Stimulated activated CD4-positive, alpha-beta T cell treated with anti-CD3 and anti-CD28 coated beads, TNF-alpha, amount 100 ng/mL, for 4 hours (primary cell): ENCODE data around the gene PTPRF.

Experiments
- DNase-seq, 3 experiments: peaks; one replicate each; pipeline ENCODE4 v3.0.0-alpha.2; 2020; ENCODE audit warnings: low read depth in 3 of 3

Gene PTPRF

DNA sequence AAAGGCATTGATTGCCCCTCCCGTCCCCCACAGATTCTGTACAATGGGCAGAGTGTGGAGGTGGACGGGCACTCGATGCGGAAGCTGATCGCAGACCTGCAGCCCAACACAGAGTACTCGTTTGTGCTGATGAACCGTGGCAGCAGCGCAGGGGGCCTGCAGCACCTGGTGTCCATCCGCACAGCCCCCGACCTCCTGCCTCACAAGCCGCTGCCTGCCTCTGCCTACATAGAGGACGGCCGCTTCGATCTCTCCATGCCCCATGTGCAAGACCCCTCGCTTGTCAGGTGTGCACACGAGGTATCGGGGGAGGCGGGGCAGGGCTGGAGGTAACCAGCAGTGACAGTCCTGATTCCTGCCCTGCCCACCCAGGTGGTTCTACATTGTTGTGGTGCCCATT lies 74.5 kb downstream of the PTPRF start:
- no peak for DNase-seq

DNA sequence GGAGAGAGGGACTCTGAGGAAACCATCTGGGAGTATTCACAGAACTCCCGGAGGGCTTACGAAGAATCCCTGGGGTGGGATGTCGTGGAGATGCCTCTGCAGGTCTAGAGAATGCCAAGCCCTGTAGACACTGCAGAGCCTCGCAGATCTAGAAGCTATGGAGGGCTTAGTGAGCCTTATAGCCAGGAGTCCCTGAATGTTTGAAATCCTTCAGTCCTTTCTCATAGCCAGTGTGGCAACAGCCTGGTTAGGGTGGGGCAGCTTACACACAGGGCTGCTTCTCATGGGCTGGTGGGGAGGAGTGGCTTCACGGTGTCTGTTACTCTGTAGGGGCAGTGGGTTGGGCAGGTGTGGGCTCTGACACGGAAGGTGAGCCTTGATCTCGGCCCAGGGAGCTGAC lies 75.1 kb downstream of the PTPRF start:
- DNase-seq: no peak

- DNase-seq: no peak
Measured at GRCh38 chr1:43606624-43607023, 75.9 kb downstream of the PTPRF start.

DNA sequence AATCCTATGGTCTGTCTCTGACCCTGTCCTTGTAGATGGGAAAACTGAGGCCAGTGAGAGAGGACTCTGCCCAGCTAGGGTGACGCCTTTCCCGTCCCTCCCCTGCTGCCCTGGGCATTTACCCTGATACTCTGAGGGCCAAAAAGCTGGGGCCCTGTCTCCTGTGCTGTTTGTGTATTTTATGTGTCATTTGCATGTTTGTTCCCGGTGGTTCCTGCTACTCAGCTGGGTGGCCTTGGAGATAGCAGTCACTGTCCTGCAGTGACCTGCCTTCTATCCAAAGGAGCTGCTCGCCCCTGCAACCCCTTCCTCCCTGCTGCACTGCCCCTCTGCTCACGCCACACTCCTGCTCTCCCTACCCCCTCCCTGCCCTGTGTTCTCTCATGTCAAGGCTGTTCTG lies 78.1 kb downstream of the PTPRF start:
- no peak for DNase-seq

GRCh38 chr1:43610339-43610738 lies 79.7 kb downstream of the PTPRF start:
- no peak for DNase-seq

DNA sequence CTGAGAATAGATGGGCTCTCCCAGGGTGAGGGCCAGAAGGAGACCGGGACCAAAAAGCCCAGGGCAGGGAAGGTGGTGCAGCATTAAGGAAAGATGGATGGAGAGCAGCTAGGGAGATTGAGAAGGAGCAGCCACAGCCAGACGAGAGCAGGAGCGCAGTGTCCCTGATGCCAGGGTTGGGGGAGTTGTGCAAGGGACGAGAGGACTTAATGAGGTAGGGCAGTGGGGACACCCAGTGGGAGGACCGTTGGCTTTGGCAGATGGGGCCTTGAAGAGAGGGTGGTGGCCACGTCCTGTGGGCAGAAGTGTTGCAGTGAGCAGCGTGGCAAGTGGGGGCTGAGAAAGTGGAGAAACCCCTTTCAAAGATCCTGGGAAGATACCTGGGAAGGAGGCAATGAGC lies 81.3 kb downstream of the PTPRF start:
- no peak for DNase-seq

GRCh38 chr1:43612406-43612805 lies 81.7 kb downstream of the PTPRF start:
- no peak for DNase-seq

- DNase-seq: no peak
Measured at GRCh38 chr1:43613075-43613942, 82.6 kb downstream of the PTPRF start.

GRCh38 chr1:43614211-43614610 lies 83.5 kb downstream of the PTPRF start:
- DNase-seq: no peak

- DNase-seq: no peak
Measured at GRCh38 chr1:43614891-43615290, 84.2 kb downstream of the PTPRF start.

GRCh38 chr1:43616383-43616782 lies 85.7 kb downstream of the PTPRF start:
- no peak for DNase-seq

DNA sequence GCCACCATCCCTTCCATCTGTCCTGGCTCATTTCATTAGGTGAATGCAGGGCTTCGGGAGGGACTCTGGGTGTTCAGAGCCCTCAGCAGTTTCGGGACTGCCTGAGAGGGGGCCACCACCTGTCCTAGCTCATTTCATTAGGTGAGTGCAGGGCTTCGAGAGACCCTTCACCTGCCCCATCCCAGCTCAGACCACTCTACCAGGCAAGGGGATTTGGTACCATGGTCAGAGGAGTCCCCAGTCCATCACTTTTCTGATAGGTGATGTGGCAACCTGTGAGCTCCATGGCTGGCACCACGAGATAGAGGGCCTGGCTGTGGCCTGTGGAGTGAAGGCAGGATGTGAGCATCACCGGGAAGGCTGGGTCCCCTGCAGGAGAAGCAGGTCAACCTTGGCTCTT lies 86.3 kb downstream of the PTPRF start:
- DNase-seq: no peak

- DNase-seq: no peak
Measured at GRCh38 chr1:43617668-43618067, 87.0 kb downstream of the PTPRF start.

DNA sequence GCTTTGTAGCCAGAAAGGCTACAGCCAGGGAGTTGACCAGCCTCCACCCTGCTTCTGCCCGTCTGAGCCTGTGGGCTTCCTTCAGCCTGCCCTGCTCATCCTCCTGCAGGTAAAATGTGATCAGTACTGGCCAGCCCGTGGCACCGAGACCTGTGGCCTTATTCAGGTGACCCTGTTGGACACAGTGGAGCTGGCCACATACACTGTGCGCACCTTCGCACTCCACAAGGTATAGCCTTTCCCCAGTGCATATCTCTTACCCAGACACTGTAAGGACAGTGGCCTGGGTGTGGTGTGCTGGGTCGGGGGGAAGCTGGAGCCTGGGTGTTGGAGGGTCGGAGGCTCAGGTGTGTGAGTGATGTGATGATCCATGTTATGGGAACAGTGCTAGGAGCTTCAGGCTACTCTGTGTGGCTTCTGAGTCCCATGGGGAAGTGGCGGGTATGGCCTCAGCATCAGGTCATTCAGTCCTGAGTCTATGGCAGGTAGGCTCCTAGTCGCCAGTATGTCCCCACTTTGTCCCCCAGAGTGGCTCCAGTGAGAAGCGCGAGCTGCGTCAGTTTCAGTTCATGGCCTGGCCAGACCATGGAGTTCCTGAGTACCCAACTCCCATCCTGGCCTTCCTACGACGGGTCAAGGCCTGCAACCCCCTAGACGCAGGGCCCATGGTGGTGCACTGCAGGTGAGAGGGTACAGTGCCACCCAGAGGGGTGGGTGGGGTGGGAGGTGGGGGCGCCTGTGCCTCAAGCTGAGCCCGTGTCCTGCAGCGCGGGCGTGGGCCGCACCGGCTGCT lies 88.0 kb downstream of the PTPRF start:
- no peak for DNase-seq

DNA sequence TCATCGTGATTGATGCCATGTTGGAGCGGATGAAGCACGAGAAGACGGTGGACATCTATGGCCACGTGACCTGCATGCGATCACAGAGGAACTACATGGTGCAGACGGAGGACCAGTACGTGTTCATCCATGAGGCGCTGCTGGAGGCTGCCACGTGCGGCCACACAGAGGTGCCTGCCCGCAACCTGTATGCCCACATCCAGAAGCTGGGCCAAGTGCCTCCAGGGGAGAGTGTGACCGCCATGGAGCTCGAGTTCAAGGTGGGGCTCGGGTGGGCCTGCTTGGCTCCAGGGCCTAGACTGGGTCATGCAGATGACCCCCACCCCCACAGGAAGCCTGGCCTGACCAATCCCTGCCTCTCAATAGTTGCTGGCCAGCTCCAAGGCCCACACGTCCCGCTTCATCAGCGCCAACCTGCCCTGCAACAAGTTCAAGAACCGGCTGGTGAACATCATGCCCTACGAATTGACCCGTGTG lies 88.7 kb downstream of the PTPRF start:
- no peak for DNase-seq

DNA sequence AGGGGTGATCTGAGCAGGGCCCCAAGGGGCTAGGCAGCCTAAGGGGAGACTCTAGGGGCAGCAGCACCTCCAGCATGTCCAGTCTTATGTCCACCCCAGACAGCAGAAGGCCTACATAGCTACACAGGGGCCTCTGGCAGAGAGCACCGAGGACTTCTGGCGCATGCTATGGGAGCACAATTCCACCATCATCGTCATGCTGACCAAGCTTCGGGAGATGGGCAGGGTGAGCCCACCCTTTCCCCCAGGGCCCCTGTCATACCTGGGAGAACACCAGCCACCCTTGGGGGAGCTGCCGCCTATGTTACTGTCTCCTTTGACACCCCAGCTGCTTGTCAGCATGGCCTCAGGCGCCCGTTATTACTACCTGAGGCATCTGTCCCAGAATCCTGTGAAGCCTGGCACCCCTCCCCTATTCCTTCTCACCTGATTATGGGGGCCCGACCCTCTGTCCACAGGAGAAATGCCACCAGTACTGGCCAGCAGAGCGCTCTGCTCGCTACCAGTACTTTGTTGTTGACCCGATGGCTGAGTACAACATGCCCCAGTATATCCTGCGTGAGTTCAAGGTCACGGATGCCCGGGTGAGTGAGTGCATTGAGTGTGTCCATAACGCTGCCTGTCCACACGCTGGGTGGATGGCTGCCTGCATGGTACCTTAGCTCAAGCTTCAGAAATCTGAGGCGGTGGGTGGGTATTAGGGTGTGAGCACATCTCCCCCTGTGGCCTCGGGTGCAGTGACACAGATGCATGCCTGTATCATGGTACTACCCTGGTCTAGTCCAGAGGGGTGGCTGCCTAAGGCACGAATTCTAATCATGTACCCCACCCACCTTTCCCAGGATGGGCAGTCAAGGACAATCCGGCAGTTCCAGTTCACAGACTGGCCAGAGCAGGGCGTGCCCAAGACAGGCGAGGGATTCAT lies 89.6 kb downstream of the PTPRF start:
- DNase-seq: no peak

DNA sequence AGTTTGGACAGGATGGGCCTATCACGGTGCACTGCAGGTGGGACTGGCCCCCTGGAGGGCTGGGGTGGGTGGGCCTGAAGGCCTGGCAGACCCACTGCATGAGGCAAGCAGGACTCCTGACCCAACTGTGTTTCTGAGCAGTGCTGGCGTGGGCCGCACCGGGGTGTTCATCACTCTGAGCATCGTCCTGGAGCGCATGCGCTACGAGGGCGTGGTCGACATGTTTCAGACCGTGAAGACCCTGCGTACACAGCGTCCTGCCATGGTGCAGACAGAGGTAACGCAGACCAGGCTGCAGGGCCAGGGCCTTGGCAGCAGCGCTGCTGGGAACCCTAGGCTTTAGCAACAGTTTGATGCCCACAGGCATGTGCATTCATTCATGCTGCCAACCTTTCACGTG lies 90.3 kb downstream of the PTPRF start:
- DNase-seq: no peak

DNA sequence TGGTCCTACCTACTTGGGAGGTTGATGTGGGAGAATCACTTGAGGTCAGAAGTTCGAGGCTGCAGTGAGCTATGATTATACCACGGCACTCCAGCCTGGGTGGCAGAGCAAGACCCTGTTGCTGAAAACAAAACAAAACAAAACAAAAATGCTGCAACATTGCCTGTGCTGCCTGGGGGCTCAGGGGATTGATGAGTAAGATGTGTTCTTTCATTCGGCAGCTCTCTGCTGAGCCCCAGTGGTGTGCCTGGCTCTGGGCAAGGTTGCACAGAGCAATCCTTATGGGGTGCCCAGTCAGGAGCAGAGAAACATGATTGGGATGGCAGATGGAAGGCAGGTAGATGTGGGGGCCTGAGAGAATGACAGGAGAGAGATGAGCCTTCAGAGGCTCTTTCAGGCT lies 90.7 kb downstream of the PTPRF start:
- DNase-seq: no peak

- no peak for DNase-seq
Measured at GRCh38 chr1:43621861-43622260, 91.2 kb downstream of the PTPRF start.

GRCh38 chr1:43622471-43622870 lies 91.8 kb downstream of the PTPRF start:
- DNase-seq: no peak

DNA sequence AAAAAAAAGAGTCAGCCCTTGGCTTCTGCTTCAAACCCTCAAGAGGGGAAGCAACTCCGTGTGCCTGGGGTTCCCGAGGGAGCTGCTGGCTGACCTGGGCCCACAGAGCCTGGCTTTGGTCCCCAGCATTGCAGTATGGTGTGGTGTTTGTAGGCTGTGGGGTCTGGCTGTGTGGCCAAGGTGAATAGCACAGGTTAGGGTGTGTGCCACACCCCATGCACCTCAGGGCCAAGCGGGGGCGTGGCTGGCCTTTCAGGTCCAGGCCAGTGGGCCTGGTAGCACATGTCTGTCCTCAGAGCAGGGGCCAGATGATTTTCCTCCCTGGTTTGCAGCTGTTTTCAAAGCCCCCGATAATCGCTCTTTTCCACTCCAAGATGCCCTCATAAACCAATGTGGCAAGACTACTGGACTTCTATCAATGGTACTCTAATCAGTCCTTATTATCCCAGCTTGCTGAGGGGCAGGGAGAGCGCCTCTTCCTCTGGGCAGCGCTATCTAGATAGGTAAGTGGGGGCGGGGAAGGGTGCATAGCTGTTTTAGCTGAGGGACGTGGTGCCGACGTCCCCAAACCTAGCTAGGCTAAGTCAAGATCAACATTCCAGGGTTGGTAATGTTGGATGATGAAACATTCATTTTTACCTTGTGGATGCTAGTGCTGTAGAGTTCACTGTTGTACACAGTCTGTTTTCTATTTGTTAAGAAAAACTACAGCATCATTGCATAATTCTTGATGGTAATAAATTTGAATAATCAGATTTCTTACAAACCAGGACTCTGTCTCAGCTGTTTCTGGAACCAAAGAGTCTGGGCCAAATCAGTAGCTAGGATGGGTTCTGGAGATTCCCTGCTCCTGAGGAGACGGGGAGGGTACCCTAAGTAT lies 92.5 kb downstream of the PTPRF start:
- no peak for DNase-seq
